Upper lobe of left lung (tissue), 4 donors: ENCODE measurements around the gene DNHD1.

Source experiments
- CTCF ChIP-seq, 6 experiments: fragments of 450-650 bp in 4 of 6; fragments of 200-600 bp in 2 of 6; sonication (generic) in 2 of 6; IDR thresholded peaks; one replicate each; pipeline ENCODE4 v1.5.1; 2016 to 2019; ENCODE audit warnings: antibody characterized with exemption in 6 of 6
- EP300 ChIP-seq, 4 donors: sonication (generic); formaldehyde crosslinking; IDR thresholded peaks; one replicate each; pipeline ENCODE4 v1.5.1; 2017; ENCODE audit warnings: antibody characterized with exemption in 4 of 4, control low read depth in 2 of 4
- POLR2A ChIP-seq, 4 donors: fragments of 450-650 bp; IDR thresholded peaks; one replicate each; pipeline ENCODE4 v1.5.1; 2016 to 2017; ENCODE audit warnings: antibody characterized with exemption in 4 of 4, mild to moderate bottlenecking in 2 of 4

GRCh38 chr11:6604081-6604626 is 107.1 kb downstream of the DNHD1 start:
- TF ChIP-seq CTCF (IDR thresholded peaks at IDR 0.05) (no peak), POLR2A (IDR thresholded peaks at IDR 0.05) (peak in 1 of 4 donors; percentile 12), EP300 (IDR thresholded peaks at IDR 0.05) (no peak)
